ENCODE data around the gene TSEN34. TPM values are rescaled to one million over a fixed set of nuclear protein-coding genes. Genes with fewer than 3 reads are reported as not detected.

TSEN34 gene
- total RNA-seq, result 10 to 100 TPM; 10.9 to 13.6 TPM

DNA sequence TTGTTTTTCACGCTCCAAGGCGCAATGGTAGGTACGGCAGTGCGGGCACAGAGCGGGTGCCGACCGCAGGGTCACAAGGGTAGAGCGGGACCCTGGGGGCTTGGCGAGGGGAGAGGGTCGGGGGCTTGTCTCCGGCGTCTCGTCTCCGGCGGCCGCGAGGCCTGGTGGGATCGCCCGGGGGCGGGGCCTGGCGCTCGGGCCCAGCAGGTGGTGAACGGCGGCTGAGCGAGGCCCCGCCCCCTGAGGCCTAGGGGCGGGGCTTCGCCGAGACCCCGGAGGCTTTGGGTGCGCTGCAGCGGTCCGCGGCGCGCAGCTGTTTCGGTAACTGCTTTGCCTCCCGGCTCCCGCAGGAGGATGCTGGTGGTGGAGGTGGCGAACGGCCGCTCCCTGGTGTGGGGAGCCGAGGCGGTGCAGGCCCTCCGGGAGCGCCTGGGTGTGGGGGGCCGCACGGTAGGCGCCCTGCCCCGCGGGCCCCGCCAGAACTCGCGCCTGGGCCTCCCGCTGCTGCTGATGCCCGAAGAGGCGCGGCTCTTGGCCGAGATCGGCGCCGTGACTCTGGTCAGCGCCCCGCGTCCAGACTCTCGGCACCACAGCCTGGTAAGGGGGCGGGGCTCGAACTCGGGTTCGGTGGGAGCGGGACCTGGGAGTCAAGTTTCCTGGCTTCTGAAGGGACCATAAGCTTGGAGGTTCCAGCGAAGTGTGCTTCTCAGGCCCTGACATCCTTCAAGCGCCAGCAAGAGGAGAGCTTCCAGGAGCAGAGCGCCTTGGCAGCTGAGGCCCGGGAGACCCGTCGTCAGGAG is at the start of gene TSEN34:
Gene TSEN34 (plus strand): TSS at position 298 of the 800 bp plus-strand sequence. CDS start 57 bp downstream, at position 355.
- H3K9me3 Mint-ChIP-seq, result no peaks in the 10 kb centered on the region
- H3K36me3 Mint-ChIP-seq (ENCODE audit: low read depth), result peaks cover 35% of the 10 kb centered on the region
- POLR2A ChIA-PET, result interaction anchor here (0.7 to 7.8 kb wide), 12 partner anchors 9 to 324 kb away, joined by 3 to 169 read pairs (median 6); partner anchors contain the start of genes CNOT3, LENG1, LENG8 and MYADM
- H3K27me3 Mint-ChIP-seq, result no peaks in the 10 kb centered on the region
- H3K4me1 Mint-ChIP-seq, result peaks cover 39% of the 10 kb centered on the region
- peak within 1 kb of the TSS; percentile 99 for H3K27ac Mint-ChIP-seq
- CTCF ChIA-PET, result interaction anchor here (0.9 to 5.4 kb wide), 6 partner anchors 8 to 197 kb away, joined by 3 to 43 read pairs (median 5); partner anchors contain the start of gene CNOT3
- H3K4me3 Mint-ChIP-seq, result peak within 1 kb of the TSS; percentile 85
- peak; percentile 88 for DNase-seq

- CTCF ChIA-PET, result no interaction called here
- Mint-ChIP-seq H3K9me3 (no peaks in the 10 kb centered on the region), H3K27me3 (no peaks in the 10 kb centered on the region), H3K4me3 (no peak overlapping the region), H3K27ac (no peak overlapping the region), H3K36me3 (ENCODE audit: low read depth) (peaks cover 55% of the 10 kb centered on the region), H3K4me1 (peaks cover 29% of the 10 kb centered on the region)
- no peak for DNase-seq
- POLR2A ChIA-PET, result interaction anchor here (1.0 to 3.0 kb wide), 2 partner anchors 18 to 26 kb away, joined by 3 to 14 read pairs; partner anchors contain the start of genes LENG1, PRPF31 and TFPT
Observed at GRCh38 chr19:54141356-54141755, 49.8 kb upstream of the TSEN34 start.

DNA sequence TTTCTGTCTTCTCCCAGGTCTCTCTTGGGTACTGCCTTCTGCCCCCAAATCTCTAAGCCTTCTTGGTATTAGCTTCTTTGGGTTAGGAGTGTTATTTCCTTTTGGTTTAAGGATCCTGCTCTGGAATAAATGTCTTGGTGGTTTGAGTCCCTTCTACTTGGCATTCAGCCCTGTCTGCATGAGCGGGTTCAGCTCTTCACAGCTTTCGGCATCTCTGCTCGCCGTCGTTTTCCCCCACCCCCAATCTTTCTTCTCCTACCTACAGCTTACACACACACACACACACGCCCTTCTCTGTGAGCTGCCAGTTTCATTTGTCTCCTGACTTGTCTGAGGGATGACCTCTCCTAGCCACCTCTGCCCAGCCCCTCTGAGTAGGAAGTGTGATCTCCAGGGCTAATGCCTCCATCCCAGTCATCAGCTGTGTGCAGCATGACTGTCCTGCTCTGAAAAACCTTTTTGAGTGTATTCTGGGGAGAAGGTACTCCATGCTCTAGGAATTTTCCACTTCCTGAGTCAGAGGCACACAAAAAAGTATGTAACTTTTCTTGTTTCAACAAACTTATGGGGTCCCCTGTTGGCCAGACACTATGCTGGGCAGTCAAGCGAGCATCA is 48.8 kb upstream of the TSEN34 start:
- ChIA-PET CTCF (no interaction called here), POLR2A (interaction anchor here (3.0 kb wide), 1 partner anchor 17 kb away, joined by 14 read pairs; the partner anchor contains the start of gene LENG1)
- H3K4me3 Mint-ChIP-seq, result no peak overlapping the region
- no peaks in the 10 kb centered on the region for H3K9me3 Mint-ChIP-seq
- H3K27ac Mint-ChIP-seq, result no peak overlapping the region
- no peak for DNase-seq
- H3K27me3 Mint-ChIP-seq, result no peaks in the 10 kb centered on the region
- peaks cover 24% of the 10 kb centered on the region for H3K4me1 Mint-ChIP-seq
- peaks cover 64% of the 10 kb centered on the region for H3K36me3 Mint-ChIP-seq (ENCODE audit: low read depth)

GRCh38 chr19:54145541-54146158 is 45.5 kb upstream of the TSEN34 start:
- H3K36me3 Mint-ChIP-seq (ENCODE audit: low read depth), result peaks cover 68% of the 10 kb centered on the region

GRCh38 chr19:54147676-54148075 is 43.4 kb upstream of the TSEN34 start:
- CTCF ChIA-PET, result no interaction called here
- Mint-ChIP-seq H3K4me3 (no peak overlapping the region), H3K36me3 (ENCODE audit: low read depth) (peaks cover 78% of the 10 kb centered on the region), H3K27me3 (no peaks in the 10 kb centered on the region), H3K27ac (no peak overlapping the region), H3K9me3 (no peaks in the 10 kb centered on the region), H3K4me1 (no peaks in the 10 kb centered on the region)
- no peak for DNase-seq
- POLR2A ChIA-PET, result interaction anchor here (2.2 kb wide), 1 partner anchor 10 kb away, joined by 9 read pairs; the partner anchor contains the start of gene CNOT3

More at GRCh38 chr19:54145541-54146158, 45.5 kb upstream of the TSEN34 start:
- Mint-ChIP-seq H3K27ac (no peak overlapping the region), H3K27me3 (no peaks in the 10 kb centered on the region), H3K4me1 (peaks cover 4% of the 10 kb centered on the region), H3K9me3 (no peaks in the 10 kb centered on the region), H3K4me3 (no peak overlapping the region)
- no peak for DNase-seq
- ChIA-PET CTCF (no interaction called here), POLR2A (interaction anchor here (0.7 kb wide), 1 partner anchor 8 kb away, joined by 3 read pairs; the partner anchor contains the start of gene CNOT3)

GRCh38 chr19:54148158-54148557 is 43.0 kb upstream of the TSEN34 start:
- no peaks in the 10 kb centered on the region for H3K27me3 Mint-ChIP-seq
- H3K4me3 Mint-ChIP-seq, result no peak overlapping the region
- no peak overlapping the region for H3K27ac Mint-ChIP-seq
- ChIA-PET CTCF (no interaction called here), POLR2A (interaction anchor here (0.7 to 2.2 kb wide), 2 partner anchors 10 to 53 kb away, joined by 3 to 9 read pairs; partner anchors contain the start of gene CNOT3)
- H3K4me1 Mint-ChIP-seq, result peaks cover under 1% of the 10 kb centered on the region
- peaks cover 75% of the 10 kb centered on the region for H3K36me3 Mint-ChIP-seq (ENCODE audit: low read depth)
- H3K9me3 Mint-ChIP-seq, result no peaks in the 10 kb centered on the region
- no peak for DNase-seq

- POLR2A ChIA-PET, result interaction anchor here (0.7 to 2.6 kb wide), 4 partner anchors 10 to 52 kb away, joined by 3 to 12 read pairs (median 9); partner anchors contain the start of genes CNOT3 and LENG1
Observed at GRCh38 chr19:54149021-54149812, 41.9 kb upstream of the TSEN34 start.

GRCh38 chr19:54151362-54152035 is 39.6 kb upstream of the TSEN34 start:
- ChIA-PET CTCF (no interaction called here), POLR2A (interaction anchor here (1.2 to 1.6 kb wide), 2 partner anchors 15 to 37 kb away, joined by 4 to 8 read pairs; partner anchors contain the start of gene CNOT3)
- Mint-ChIP-seq H3K4me3 (no peak overlapping the region), H3K27ac (no peak overlapping the region), H3K9me3 (no peaks in the 10 kb centered on the region), H3K27me3 (no peaks in the 10 kb centered on the region), H3K4me1 (peaks cover 21% of the 10 kb centered on the region), H3K36me3 (ENCODE audit: low read depth) (peaks cover 75% of the 10 kb centered on the region)
- DNase-seq, result no peak

More at GRCh38 chr19:54149021-54149812, 41.9 kb upstream of the TSEN34 start:
- Mint-ChIP-seq H3K9me3 (no peaks in the 10 kb centered on the region), H3K27me3 (no peaks in the 10 kb centered on the region), H3K4me3 (no peak overlapping the region), H3K27ac (no peak overlapping the region), H3K4me1 (peaks cover 8% of the 10 kb centered on the region), H3K36me3 (ENCODE audit: low read depth) (peaks cover 75% of the 10 kb centered on the region)
- DNase-seq, result no peak
- CTCF ChIA-PET, result interaction anchor here (0.6 to 0.8 kb wide), 2 partner anchors 10 to 246 kb away, joined by 3 read pairs; partner anchors contain the start of gene LENG1

- peaks cover 27% of the 10 kb centered on the region for H3K4me1 Mint-ChIP-seq
- H3K36me3 Mint-ChIP-seq (ENCODE audit: low read depth), result peaks cover 75% of the 10 kb centered on the region
- H3K27ac Mint-ChIP-seq, result no peak overlapping the region
- no peaks in the 10 kb centered on the region for H3K9me3 Mint-ChIP-seq
- H3K4me3 Mint-ChIP-seq, result no peak overlapping the region
- POLR2A ChIA-PET, result interaction anchor here (1.6 kb wide), 1 partner anchor 16 kb away, joined by 8 read pairs; the partner anchor contains the start of gene CNOT3
- H3K27me3 Mint-ChIP-seq, result no peaks in the 10 kb centered on the region
- no peak for DNase-seq
- CTCF ChIA-PET, result no interaction called here
Observed at GRCh38 chr19:54152267-54152666, 38.8 kb upstream of the TSEN34 start.

DNA sequence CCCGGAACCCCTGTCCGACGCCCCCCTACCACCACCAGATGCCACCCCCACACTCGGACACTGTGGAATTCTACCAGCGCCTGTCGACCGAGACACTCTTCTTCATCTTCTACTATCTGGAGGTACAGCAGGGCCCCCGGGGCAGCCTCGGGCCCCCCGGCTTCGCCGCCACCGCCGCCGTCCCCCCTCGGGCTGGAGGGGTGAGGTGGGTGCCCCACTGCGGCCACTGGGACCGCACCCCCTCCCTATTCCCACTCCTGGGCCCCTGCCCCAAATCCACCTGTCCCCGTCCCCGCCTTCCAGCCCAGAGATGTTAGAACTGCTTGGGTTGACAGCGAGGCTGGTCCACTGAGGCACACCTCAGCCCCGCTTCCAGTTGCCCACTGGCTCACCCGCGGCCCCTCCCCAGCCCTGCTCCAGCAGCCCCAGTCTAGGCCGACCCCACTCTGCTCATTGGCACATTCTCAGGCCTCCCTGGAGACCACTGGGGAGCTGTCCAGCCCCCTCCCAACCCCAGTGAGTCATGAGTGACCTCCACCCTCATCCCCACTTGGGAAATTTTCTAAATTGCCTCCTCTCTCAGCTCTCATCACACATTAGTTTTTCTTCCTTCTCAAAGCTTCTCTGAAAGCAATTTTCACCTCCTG is 38.1 kb upstream of the TSEN34 start:
- CTCF ChIA-PET, result no interaction called here
- H3K27me3 Mint-ChIP-seq, result no peaks in the 10 kb centered on the region
- DNase-seq, result no peak
- POLR2A ChIA-PET, result interaction anchor here (1.3 to 1.6 kb wide), 2 partner anchors 14 to 16 kb away, joined by 4 to 8 read pairs; partner anchors contain the start of gene CNOT3
- H3K9me3 Mint-ChIP-seq, result no peaks in the 10 kb centered on the region
- H3K4me1 Mint-ChIP-seq, result peaks cover 28% of the 10 kb centered on the region
- no peak overlapping the region for H3K27ac Mint-ChIP-seq
- H3K36me3 Mint-ChIP-seq (ENCODE audit: low read depth), result peaks cover 72% of the 10 kb centered on the region
- no peak overlapping the region for H3K4me3 Mint-ChIP-seq

DNA sequence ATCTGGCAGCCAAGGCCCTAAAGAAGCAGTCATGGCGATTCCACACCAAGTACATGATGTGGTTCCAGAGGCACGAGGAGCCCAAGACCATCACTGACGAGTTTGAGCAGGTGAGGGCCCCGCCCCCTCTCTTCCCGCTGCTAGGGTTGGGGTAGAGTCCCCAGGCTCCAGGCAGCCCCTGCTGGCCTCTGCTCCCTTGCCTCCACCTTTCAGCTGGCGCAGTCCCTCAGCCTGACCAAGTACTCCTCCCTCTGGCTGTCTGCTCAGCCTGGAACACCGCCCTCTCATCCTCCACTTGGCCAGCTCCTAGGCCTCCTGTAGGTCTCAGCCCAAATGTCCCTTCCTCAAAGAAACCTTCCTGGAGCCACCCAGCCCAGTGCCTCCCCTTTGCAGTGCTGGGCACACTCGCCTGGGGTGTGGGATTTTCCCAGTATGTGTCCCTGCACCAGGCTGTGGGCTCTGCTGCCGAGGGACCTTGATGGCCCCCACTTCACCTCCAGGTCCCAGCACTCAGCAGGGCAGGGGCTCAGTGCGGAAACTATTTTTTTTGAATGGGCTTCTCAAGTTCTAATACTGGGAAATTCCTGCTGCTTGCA is 37.3 kb upstream of the TSEN34 start:
- peaks cover 71% of the 10 kb centered on the region for H3K36me3 Mint-ChIP-seq (ENCODE audit: low read depth)
- POLR2A ChIA-PET, result interaction anchor here (1.3 kb wide), 1 partner anchor 15 kb away, joined by 4 read pairs; no protein-coding TSS in a partner anchor
- peaks cover 36% of the 10 kb centered on the region for H3K4me1 Mint-ChIP-seq
- no peaks in the 10 kb centered on the region for H3K9me3 Mint-ChIP-seq
- no peaks in the 10 kb centered on the region for H3K27me3 Mint-ChIP-seq
- DNase-seq, result no peak
- no peak overlapping the region for H3K4me3 Mint-ChIP-seq
- CTCF ChIA-PET, result no interaction called here
- H3K27ac Mint-ChIP-seq, result peak overlapping the region; percentile 87
